ENCODE measurements around the gene ACSL6.

ACSL6 gene

GRCh38 chr5:132013711-132014110 lies 2.3 kb upstream of the ACSL6 start:
- DNase-seq: no peak

DNA sequence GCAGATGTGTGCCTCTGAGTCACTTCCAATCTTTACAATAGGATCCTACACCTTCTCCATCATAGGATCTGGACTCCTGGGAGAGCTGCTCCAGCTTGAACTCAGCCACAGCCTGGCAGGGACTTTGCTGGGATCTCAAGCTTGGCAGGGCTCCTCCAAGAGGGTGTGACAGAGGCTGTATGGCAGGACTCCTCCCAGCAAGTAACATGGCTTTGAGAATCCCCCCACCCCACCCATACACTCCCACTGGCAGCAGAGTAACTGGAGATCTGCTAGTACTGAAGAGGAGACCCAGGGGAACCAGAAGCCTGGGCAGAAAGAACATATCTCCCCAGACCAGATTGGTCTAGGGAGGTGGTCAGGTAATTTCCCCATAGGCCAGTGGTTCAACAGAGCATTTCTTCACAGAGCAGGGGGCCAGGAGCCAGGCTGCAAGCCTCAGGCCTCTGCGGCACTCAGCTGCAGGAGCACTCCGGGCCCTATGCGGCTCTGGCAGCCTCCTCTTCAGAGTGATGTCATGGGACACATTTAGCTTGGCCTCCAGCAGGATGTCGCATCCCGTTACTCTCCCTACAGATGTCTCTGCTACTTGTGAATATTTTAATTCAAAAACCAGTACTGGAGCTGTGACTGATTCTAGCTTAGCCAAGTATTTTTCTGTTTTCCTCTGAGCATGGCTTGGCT lies 1.7 kb upstream of the ACSL6 start:
- no peak for DNase-seq

DNA sequence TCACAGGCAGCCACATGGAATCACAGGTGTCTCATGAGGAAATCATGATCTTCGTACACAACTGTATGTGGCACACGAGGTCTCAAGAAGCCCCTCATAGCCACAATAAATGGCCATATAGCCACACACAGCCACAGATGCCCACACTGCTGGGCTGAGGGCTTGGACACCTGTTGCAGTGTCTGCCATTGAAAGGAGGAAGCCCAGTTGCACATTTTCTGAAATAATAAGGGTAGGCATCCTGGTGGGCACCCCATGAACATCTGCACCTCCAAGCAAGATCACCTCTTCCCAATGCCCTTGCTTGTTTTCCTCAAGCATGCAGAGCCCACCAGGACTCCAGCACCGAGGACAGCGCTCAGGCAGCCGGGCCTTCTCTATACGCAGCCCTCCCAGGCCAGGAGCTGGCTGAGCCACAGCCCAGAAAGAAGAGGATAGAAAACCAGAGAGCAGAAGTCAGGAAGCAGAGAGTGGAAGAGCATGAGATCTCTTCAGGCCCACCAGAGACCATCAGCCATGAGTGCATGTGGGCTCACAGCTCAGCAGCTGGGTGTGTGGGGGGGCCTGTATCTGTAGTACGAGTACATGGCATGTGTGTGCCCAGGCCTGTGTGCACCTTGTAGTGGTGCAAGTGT lies 1.0 kb upstream of the ACSL6 start:
- no peak for DNase-seq

GRCh38 chr5:132010989-132011621 lies 353 bp downstream of the ACSL6 start:
- no peak for DNase-seq

DNA sequence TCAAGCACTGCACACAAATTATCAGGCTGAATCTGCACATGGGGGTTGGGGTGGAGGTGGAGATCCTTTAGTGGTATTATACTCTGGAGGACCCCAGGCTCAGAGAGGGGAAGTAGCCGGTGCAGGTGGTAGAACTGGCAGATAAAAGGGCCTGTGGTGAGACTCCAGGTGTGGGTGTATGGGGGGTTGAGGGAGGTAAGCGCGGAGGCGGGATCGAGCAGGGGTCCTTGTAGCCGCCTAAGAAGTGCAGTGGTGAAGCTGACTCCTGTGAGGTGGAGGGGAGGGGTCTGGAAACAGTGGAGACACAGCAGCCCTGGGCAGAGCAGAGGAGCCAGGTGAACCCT lies 841 bp downstream of the ACSL6 start:
- DNase-seq: no peak

- no peak for DNase-seq
Measured at GRCh38 chr5:132009706-132010405, 1.6 kb downstream of the ACSL6 start.

DNA sequence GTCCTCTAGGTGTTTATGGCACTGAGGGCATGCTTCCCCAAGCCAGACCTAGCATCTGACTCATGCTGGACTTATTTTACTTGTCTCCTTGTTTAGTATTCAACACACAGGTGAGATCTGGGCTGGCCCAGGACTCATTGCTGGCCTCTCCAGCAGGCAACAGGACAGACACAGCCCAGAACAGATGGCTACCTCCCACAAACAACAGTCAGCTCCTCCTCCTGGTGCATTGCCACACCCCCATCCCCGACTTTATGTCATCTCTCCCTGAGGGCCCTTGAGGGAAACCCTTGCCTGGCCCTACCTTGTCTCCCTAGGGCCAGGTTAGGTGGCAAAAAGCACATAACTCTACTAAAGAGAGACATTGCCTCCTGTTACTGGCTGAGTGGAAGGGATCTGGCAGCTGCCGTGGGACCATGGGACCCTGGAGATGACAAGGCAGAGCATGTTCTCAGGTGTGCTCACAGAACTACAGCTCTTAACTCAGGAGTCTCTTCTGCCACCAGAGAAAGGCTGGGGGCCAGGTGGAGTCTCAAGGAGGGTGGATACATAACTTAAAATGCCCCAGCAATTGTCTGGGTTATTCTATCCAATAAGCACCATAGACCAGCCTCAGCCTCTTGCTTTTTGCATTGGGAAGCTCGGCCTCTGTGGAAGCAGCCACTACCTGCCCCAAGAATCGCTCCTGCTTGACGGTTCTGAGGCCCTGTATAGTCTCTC lies 2.3 kb downstream of the ACSL6 start:
- DNase-seq: no peak

DNA sequence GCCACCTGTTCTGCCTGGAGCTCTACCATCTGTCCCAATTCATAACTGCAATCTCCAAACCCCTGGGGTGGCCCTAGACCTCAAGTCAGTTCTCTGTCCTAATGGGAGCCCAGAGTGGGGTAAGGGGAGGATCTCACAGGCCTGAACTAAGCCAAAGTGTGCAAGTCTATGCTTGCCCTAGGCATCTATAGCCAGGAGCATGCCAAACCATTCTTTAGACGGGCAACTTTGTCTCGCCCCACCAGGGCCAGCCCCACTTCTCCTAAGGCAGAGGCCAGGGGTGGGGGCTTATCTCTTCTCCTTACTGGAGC lies 3.3 kb downstream of the ACSL6 start:
- DNase-seq: no peak

GRCh38 chr5:132007399-132008162 lies 3.9 kb downstream of the ACSL6 start:
- peak; percentile 11 for DNase-seq

DNA sequence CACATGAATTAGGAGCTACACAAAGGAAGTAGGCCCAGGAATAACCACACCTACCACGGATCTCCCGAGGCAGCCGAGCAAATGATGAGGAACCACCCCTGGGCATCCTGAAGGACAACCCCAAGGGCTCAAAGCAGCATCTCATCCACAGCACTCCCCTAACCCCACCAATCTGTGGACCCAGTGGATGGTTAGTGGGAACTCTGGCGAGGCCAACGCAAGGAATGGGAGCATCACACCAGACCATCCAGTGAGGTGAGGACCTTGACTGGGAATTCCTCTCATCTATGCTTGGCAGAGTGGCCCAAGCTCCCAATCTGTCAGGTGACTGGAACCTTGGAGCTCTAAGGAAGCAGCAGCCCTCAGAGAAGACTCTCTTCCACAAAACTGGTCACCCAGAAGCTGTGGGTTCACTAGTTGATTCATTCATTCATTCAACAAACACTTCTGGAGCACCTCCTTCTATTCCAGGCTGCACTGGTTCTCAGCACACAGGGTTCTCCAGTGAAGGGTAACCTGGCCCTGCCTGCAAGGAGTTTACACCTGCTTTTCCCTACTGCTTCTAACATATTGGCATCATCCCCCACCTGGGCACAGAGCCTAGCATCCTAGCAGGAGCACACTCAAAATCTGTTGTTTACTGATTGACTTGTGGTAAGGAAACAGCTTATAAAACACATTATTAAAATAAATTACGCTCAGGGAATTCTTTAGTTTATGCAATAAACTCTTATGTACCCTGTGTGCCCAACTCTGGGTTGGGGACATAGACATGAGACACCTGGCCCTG lies 4.9 kb downstream of the ACSL6 start:
- DNase-seq: no peak

DNA sequence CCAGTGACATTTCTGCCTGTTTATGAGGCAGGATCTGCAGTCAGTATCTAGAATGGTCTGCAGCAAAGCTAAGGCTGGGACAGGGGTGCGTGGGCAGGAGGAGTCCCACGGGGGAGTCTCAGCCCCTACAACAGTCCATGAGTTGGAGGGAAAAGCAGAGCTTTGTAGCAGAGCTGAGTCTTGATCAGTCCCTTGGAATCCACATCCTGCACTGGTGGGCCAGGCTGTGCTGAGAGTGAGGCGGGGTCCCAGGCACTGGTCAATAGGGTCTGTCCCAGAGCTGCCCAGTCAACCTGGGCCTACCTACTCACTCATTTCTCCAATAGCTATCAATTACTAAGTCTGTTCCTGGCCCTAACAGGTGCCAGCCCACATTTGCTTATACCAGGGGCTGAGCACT lies 5.9 kb downstream of the ACSL6 start:
- DNase-seq: no peak

DNA sequence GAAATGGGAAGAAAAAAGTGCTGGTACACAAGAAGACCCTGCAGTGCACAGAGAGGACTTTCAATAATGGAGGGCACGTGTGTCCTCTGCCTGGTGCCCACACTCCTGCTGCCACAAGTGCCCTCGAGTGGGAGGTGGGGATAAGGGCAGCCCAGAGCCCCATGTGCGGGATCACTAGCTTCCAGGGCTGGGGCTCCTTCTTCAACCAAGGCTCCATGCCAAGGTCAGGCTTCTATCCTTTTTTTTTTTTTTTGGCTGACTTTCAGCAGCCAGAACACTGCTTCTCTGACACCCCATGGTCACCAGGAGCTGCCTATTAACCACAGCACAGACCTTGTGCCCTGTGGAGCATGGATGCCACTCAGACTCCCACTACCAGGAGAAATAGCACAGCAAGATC lies 7.5 kb downstream of the ACSL6 start:
- DNase-seq: no peak

DNA sequence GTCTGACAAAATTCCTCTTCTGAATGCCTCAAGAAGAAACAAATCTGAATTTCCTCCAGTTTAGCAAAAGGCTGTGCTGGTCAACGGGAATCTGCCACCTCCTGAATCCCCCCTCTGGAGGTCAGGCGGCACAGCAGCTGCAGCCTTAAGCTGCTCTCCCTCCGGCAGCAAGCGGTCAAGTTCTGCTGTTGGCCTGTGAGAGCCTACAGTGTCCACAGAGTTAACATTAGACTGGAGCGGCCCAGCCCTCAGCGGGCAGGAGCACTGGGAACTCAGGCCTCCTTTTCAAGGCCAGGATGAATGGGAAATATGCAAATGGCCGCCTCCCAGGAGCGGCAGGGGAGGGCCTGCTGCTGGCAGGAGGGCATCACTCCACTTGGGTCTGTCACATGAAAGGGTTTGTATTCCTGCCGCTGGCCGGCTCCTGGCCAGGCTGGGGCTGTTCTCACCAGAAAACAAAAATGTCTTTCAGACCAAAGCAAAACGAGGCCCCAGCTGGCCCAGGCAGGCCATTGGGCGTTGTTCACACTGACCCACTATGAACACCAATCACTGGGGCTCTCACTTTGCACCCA lies 8.2 kb downstream of the ACSL6 start:
- DNase-seq: no peak

- DNase-seq: no peak
Measured at GRCh38 chr5:132002757-132003156, 8.7 kb downstream of the ACSL6 start.

DNA sequence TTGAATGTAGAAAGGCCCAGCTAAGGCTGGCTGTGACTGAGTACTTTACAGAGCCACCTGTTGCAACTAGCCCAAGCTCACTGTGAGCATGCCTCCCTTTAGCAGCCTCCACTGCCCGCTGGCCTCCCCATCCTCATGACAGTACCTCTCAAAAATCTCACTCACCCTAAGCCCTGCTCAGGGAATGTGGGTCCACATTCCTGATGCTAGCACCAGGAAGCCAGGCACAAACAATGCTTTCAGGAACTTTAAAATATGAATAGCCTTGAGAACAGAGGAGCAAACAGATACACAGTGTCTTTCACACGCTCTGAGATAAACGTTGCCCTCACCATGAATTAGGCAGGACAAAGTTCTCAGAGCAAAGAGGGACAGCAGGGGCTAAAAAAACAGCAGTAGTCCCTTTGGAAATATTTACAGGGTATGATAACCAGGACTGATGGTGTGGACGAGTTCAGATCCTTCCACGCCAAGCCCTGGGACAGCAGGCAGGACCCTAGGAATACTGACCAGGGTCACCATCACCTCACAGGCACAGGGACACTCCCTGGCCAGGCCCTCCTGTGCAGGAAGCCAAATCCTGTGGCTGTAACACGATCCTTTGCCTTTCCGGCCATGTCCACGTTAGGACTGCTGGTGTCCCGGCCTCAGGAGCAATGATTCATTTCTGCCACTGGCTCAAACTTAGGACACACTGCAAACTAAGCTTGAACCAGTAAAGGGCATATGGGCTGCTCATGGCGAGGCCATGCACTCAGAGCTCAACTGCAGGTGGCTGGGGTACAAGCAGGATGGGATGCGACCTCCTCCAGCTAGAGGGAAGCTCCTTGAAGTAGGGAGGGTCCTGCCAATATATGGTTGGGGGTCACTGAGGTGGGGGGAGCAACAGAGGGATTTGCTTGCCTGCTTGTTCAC lies 9.6 kb downstream of the ACSL6 start:
- no peak for DNase-seq

- no peak for DNase-seq
Measured at GRCh38 chr5:132000677-132001453, 10.6 kb downstream of the ACSL6 start.

DNA sequence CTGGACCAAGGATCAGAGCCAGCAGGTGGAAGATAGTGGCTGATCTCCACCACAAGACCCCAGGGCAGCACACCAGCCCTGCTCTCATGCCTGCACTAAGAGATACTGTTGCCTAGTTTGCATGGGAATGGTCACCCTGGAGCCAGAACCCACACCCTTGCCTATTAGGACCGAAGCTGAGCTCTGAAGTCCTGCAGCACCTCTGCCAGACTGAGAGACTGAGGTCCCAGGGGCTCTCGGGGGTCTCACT lies 11.3 kb downstream of the ACSL6 start:
- no peak for DNase-seq

- no peak for DNase-seq
Measured at GRCh38 chr5:131999441-132000240, 11.8 kb downstream of the ACSL6 start.

GRCh38 chr5:131999041-131999440 lies 12.4 kb downstream of the ACSL6 start:
- DNase-seq: no peak

Data from NCI-H526 treated with DMSO at 0.1 percent for 48 hours (cell line).